COLO668 (cell line): ENCODE data around the gene IQCH.

Source experiments
- DNase-seq: peaks from one replicate; lab custom pipeline; 2025; ENCODE audit not compliant: unreplicated experiment; lab: John Stamatoyannopoulos, UW

The IQCH gene

DNA sequence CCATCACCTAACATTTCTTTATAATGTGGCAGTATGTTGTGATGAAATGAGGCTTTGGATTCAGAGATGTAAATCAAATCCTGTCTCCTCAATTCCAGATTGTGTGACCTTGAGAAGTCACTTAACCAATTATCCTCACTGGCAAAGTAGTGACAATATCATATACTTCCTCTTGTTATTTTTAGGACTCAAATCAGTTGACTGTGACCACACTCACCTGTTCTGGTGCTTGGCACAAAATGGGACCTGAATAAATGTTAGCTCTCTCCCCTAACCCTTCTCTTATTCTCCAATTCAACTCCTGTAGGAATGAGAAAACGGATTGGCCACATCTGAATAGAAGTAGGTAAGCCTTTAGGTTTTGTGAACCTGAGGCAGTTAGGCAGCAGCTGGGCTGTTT lies 42.1 kb downstream of the IQCH start:
- no peak for DNase-seq

DNA sequence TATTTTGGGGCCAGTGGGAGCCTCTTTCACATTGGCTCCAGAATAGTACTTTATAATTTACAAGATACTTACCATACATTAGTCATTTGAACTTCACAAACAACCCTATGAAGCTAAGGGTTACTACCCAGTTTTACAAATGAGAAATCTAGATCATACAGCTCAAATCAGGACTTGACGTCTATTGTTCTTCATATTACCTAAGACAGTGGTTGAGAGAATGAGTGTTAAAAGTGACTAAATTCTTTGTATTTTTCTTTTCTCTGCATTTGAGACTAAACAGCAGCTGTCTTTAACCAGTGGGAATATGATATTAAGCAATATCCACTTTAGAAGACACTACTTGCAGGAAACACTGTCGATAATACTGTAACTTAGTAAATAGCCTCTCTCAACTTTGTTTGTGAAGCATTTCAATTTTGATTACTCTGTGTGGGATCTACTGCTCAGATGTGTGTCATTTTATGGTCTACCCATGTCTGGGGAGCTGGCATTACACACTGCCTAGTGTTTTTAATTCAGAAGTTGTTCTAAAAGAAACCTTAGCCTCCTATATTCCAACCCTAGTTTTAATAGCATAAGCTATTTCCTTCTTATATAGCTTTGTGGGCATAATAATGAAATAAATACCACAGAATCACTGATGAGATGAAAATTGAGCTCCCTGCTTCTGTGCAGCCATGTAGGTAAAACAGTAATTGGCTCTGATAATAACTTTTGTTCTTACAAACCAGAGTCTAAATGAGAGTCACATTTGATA lies 45.9 kb downstream of the IQCH start:
- DNase-seq, result no peak

DNA sequence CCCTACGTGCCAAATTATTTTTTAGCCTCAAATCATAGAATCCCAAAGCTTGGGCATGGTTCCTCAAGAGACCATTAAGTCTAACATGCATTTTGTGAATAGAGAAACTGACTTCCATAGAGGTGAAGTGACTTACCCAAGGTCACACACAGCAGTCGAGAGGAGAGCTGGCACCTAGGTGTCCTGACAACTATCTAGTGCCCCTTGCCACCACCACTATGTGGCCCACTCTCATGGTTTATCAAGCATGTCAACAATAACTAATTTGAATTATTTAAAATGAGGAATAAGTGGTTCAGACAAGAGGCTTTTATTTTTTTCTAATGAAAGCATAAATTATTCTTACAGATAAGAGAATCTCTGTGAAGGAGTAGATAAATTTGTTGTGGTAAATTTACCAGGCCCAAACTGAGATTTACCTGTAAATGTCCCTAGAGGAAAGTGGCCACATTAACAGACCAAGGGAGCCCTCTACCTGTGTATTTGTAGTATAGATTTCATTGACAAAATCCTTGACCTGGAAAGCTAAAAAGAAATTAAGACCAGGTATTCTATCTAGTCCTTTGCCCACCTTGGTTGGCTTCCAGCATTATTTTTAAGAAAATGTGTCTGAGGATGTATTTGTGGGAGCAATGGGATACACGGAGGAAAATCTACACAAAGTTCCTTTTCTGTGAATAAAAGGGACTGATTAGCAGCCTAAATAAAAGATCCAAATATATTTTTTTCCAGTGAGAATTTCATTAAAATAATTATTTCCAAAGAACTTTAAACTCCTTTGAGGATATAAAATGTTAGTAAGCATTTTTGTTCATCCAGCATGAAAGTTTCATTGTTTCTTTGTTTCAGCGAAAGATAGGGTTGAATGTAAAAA lies 49.1 kb downstream of the IQCH start:
- DNase-seq, result peak; percentile 20

DNA sequence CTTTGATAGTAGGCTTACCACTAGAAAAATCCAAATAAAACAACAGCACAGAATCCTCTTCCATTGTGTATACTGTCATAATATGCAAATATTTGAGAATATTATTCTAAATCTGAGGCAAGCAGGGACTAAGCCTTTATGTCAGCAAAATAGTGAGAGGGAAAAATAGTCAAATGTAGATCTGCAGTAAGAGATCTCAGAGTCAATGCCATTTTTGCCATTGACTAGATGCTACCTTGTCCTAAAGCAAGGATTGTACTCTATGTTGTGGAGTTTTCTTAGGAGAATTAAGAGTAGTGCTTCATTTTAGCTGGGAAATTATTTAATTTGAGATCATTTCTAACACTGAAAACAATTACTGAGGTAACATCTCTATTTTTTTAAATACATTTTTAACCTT lies 50.2 kb downstream of the IQCH start:
- no peak for DNase-seq

DNA sequence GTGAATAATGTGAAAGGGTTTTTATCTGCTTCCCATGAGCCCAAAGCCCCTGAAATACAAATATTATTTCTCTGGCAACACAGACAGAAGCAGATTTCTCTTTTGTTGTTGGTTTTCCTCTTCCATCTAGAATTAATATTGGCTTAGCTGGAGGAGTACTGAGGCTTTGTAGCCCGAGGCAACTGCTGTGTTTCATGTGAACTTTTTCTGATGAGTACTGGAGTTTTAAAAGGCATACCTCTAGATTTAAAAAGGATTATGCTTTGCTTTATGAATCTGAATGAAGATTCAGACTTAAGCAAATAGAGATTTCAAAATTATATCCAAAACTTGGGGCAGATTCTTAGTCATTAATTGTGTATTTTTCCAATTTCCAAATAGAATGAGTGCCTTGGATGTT lies 50.9 kb downstream of the IQCH start:
- DNase-seq, result no peak

DNA sequence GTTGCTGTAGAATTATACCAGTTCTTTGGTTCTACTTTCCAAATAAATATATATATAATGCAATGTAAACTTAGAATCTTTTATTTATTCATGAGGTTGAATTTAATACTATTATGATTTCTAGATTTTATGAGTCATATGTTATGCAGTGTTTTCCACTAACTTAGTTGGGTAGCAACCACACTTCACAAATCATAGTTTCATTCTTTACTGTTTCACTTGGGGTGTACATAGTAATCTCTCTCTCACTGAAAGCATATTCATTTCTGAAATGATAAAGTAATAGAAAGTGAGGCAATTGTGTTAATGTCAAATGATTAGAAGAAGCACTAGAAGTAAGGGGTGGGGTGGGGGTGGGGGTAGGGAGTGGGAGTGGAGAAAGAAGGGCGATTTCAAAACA lies 52.6 kb downstream of the IQCH start:
- DNase-seq, result no peak

DNA sequence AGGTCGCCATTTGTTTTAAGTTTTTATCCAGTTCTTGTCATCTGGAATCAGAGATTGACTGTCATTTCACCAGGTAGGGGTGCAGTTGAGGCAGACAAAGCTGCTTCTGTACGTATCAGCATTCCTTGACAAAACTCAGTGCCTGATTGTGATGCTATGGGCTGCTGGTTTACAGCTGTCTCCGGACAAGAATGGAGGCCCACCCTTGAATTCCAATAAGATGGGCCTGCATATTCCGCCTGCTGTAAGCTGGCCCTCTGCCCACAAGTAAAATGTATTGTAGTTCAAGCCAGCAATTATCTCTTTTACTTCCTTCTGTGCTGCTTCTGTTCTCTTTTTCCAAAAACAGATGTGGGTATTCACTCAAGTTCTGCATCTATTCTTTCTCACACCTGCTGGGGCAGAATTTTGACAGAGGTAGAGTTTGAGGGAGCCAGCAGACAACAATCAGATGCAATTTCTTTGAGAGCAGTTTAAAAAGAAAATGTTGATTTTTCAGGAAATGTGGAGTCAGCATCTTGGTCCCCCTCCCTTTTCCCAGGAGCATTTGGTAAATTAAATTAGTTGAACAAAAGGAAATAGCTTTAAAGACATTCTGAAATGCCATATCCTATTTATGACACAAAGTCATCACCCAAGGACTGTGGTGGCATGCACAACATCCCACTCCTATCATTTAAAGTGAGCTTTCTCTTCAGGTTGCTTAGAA lies 53.5 kb downstream of the IQCH start:
- DNase-seq, result no peak

DNA sequence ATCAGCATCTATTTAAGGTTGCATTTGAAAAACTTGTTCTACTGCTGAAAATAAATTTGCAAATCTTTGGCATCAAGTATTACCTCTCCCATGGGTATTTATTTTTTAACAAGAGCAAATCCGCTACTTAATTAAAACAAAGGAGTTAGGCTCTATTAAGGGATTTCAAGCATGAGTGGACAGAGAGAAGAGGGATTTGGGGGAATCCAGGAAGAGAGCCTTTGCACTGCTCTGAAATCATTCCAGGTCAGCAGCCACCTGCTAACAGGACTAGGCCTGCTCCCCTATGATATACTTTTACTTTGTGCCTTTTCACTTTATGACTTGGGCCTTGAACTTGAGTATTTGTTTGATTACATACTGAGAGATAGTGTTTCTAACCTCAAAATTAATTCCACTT lies 57.1 kb downstream of the IQCH start:
- no peak for DNase-seq

DNA sequence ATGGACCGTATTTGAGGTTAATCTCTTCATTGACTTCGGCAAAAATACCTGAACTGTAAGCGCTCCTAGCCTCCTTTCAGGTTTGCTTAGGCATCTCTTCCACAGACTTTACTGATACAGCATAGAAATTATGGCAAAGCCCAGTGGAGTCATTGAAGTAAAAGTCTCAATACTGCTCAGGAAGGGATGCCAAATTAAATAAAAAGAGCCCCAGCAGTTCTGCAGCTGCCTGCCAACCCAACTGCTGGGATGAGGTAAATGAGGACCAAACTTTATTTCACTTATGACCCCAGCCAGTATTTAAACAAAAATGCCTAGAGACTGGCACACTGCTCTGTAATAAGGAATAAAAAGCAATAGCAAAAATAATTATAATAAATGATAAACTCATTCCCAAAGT lies 65.4 kb downstream of the IQCH start:
- DNase-seq, result no peak

DNA sequence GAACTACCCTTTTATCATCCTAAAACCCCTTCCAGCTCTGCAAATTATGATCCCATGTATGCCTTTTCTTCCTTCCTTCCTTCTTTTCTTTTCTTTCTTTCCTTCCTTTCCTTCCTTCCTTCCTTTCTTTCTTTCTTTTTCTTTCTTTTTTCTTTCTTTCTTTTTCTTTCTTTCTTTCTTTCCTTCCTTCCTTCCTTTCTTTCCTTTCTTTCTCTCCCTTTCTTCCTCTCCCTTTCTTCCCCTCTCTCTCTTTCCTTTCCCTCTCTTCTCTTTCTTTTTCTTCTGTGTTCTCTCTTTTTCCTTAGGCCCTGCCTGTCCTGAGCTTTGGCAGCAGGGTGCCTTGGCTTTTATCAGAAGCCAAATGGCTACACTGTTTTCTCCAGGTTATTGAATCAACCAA lies 66.8 kb downstream of the IQCH start:
- no peak for DNase-seq

DNA sequence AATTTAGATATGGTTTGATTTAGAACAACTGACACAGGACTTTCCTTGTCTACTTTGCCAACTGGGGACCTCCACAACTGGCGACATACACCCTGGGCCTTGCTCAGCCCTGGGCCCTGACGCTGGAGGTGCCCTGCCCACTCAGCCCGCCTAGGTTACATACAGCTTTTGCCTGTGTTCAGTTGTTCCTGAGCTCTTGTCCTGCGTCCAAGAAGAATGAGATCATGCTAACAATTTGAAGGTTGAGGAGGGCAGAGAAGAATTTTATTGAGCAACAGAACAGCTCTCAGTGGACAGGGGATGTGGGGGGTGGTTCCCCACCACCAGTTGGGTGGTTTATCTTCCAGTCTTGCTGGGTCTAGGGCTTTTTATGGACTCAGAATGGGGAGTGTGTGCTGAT lies 67.9 kb downstream of the IQCH start:
- no peak for DNase-seq

DNA sequence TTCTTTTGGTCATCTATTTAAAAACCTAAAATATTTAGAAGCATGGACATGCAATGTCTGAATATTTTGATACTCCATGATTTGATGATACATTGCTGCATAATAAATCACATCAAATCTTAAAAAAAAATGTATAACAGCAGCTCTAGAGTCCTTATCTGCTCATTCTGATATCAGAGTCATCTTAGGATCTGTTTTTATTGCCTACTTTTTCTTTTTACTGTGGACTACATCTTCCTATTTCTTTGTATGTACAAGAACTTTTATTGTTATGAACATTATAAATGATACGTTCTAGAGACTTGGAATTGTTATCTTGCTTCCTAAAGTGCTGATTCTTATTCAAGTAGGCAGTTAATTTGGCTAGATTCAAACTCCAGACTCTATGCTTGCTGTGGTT lies 72.7 kb downstream of the IQCH start:
- no peak for DNase-seq

DNA sequence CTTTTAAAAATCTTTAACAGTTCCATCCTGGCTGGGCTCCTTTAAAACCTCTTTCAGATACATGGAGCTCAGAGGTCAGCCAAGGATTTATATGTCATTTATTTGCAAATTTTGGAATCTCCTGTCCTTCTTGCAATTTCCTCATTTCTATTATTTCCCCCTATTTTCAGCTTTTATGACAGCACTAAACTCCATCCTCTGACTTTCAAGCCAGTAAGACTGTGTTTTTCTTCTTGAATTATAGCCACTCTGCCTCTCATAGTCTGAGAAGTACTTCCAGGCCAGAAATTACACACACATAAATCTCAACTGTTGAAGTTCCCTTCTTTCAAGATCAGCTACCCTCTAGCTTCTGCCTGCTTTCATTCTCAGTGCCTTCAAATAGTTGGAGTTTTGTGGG lies 73.2 kb downstream of the IQCH start:
- DNase-seq, result no peak

DNA sequence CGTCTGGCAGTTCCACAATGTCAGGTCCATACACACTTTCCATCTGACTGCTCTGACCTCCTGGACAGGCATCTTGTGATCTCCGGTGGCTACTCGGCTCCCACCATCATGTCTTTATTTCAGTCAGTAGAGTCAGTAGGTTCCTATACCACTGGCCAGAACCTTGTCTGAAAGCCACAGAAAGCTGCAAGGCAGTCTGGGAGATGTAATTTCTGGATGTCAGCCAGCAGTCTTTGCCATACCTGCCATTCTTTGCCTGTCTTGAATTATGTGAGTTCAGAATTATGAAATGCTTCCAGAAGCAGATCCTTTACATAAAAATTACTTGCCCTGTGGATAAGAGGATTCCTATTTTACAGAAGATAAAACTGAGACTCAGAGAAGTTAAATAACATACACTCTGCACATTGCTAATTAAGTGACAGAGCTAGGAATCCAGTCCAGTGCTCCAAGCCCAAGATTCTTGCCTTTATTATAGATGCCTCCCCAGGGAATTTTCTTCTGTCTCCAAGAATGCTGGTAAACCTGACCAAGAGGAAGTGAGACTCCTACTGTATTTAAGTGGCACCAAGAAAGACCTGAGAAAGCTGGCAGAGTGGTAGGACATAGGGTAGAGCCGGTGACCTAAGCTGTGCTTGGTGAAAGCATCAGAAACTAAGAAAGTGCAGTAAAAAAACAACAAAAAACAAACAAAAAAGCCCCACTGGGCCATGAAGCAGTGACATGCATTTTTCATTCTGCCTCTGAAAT lies 75.6 kb downstream of the IQCH start:
- no peak for DNase-seq

DNA sequence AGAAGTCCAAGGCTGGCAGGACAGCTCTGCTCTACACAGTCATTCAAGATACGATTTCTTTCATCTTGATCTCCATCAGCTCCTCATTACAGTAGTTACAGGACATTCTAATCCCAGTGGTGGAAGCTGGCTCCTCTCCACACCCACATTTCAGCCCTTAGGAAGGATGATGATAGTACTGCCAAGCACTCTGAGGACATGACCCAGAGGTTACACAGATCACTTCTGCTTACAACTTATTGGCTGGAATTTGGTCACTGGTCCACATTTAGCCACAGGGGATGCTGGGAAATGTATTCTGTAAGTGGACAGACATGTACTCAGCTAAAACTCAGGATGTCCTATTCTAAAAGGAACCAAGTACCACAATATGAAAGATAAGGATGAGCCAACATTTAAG lies 77.1 kb downstream of the IQCH start:
- no peak for DNase-seq

DNA sequence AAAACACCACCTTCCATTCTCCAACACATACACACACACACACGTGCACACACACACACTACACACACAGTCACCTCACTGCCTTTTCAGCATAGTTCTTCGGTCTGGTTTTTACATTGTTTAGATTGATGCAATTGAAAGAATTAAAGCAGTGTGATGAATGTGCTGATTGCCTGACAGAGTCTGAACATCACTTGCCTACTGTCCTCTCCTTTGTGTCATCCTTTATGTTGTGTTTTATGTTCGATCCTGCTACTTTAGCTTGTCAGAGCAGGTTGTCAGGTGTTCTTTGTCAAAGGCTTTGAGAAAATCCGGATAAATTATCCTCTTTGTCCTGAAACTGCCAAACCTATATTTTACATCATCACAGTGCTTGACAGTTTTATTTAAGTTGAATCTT lies 80.4 kb downstream of the IQCH start:
- no peak for DNase-seq

DNA sequence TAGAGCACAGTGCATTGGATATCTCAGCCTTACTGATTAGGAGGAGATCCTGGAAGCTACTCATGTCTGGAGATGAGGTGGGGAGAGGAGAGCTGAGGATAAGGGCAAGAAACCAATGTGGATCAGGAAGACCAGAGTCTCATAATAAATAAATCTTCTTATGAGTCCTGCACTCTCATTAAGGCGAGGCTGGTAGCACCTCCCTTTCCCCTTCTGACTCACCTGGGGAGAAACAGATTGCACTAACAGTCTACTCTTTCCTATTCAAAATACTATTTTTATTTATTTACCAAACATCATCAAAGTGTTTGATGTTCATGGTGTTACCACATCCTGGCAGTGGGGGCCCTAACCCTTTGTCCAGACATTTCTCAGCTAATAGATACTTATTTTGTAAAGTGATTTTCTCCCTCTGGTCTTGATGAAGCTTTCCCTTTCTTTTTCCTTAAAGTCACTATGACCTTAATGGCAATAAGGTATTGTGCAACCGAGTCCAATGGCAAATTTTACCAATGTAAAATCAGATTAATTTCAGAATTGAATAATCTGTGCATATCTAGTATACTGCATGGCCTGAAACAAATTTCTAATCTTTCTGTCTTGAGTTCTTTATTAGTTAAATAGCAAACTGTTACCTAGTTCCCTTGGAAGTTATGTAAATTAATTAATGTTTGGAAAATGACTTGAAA lies 81.1 kb downstream of the IQCH start:
- no peak for DNase-seq

DNA sequence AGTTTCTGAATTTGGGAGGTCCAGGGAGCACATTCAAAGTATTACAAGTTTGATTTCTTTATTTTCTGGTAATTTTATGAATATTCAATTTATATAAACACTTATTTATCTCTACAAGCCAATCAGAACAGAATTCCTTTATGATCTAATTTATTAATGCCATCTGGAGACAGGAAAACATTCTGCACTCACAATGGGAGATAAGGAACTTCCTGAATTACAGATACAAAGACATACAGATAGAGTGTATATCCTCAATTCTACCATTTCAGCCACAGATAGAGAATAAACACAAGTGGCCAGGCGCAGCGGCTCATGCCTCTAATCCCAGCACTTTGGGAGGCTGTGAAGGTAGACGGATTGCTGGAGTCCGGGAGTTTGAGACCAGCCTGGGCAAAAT lies 86.0 kb downstream of the IQCH start:
- DNase-seq, result no peak

DNA sequence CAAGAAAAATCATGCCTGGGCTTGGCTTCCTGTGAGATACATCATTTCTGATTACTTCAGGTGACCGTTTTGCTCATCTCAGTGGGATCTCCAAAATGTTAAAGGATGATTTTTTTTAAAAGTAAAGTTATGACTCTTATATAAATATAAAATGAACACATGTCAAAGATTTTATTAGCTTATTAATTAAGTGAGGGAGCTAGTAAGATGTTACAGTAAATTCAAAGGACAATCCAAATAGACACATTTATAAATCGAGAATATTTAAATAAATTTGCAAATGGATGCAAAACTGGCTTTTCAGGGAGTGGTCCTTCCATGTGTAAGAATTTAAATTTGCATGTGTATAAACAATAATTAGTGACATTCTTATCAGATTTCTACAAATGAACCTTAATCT lies 87.0 kb downstream of the IQCH start:
- no peak for DNase-seq

DNA sequence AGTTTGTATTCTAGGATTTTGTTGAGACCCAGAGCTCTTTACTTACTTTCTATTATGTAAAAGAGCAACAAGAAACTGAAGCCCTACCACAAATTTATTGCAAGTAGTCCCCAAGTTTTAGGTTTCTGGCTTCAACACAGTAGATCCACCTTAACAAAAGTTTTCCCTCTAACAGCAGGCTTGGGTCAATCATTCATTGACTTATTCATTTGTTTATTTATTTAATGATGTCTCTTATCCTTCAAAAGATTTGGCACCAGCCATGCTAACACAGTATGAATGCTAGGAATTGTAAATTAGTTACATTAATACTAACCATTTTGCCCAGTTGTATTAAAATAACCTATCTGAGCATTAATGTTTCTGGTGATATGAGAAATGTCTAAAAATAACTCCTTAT lies 88.6 kb downstream of the IQCH start:
- DNase-seq, result no peak

DNA sequence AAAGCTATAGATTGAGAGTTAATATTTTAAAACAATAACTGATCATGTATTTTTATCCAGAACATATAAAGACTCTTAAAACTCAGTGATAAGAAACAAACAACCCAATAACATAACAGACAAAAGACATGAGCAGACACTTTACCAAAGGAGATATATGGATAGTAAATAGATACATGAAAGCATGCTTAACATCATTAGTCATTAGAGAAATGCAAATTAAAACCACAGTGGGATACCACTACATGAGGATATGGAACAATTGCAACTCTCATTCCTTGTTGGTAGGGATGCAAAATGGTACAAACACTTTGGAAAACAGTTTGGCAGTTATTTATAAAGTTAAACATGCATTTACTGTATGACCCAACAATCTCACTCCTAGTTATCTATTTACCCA lies 95.0 kb downstream of the IQCH start:
- no peak for DNase-seq
